Stimulated activated naive CD8-positive, alpha-beta T cell treated with anti-CD3 and anti-CD28 coated beads, Interleukin-15, Interleukin-2, amounts not matched to agents 100 ng/mL and 50 ng/mL, for 24 hours (primary cell): Measurements from ENCODE around the gene UNC93B1.

Source experiments
- H3K27ac Mint-ChIP-seq: one replicate; pipeline ENCODE4 v1.8.0; 2021; ENCODE audit warnings: mild to moderate bottlenecking, mixed read lengths
- H3K27me3 Mint-ChIP-seq: one replicate; pipeline ENCODE4 v1.8.0; 2021; ENCODE audit warnings: mixed read lengths
- H3K36me3 Mint-ChIP-seq: one replicate; pipeline ENCODE4 v1.8.0; 2021; ENCODE audit warnings: low read depth, mixed read lengths
- H3K4me1 Mint-ChIP-seq: one replicate; pipeline ENCODE4 v1.8.0; 2021; ENCODE audit warnings: low read depth, mixed read lengths
- H3K4me3 Mint-ChIP-seq: one replicate; pipeline ENCODE4 v1.8.0; 2021; ENCODE audit warnings: mild to moderate bottlenecking, mixed read lengths
- H3K9me3 Mint-ChIP-seq: one replicate; pipeline ENCODE4 v1.8.0; 2021; ENCODE audit warnings: mixed read lengths

Gene UNC93B1

GRCh38 chr11:68018730-68019190 lies 14.9 kb upstream of the UNC93B1 start:
- Mint-ChIP-seq H3K36me3 (no peaks in the 10 kb centered on the region), H3K27me3 (no peaks in the 10 kb centered on the region), H3K27ac (no peak overlapping the region), H3K9me3 (no peaks in the 10 kb centered on the region), H3K4me3 (no peak overlapping the region), H3K4me1 (no peaks in the 10 kb centered on the region)

DNA sequence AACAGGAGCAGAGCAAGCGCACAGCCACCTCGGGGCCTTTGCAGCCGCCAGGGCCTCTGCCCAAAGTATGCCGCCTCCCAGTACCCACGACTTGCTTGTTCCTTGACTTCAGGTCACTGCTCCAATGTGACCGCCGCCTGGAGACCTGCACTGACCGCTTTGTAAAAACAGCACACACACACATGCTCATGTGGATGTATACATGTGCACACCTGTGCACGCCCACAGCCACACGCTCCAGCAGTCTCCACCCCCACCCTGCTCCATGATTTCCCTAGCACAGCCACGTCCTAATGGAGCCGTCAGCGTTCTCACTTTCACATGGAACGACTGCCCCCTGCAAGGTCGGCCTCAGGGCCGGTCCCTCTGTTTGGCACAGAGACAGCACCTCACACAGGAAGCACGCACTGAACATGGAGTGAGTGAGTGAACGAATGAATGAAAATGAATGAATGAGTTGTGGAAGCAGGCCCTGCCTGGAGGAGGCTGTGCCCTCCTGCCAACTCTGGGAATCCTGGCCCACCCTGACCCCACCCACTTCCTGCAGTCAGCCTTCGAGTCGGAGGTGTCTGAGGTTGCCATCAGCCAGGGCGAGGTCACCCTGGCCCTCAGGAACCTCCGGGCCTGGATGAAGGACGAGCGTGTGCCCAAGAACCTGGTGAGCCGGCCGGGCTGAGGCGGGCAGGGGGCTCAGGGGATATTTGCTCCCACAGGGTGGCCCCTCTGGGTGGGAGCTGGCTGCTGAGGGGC lies 14.3 kb upstream of the UNC93B1 start:
- Mint-ChIP-seq H3K36me3 (no peaks in the 10 kb centered on the region), H3K4me1 (no peaks in the 10 kb centered on the region), H3K27ac (no peak overlapping the region), H3K4me3 (no peak overlapping the region), H3K27me3 (no peaks in the 10 kb centered on the region), H3K9me3 (no peaks in the 10 kb centered on the region)

GRCh38 chr11:68016904-68017817 lies 13.3 kb upstream of the UNC93B1 start:
- Mint-ChIP-seq H3K4me1 (no peaks in the 10 kb centered on the region), H3K36me3 (no peaks in the 10 kb centered on the region), H3K9me3 (no peaks in the 10 kb centered on the region), H3K27me3 (no peaks in the 10 kb centered on the region), H3K27ac (no peak overlapping the region), H3K4me3 (no peak overlapping the region)

GRCh38 chr11:68016161-68016903 lies 12.4 kb upstream of the UNC93B1 start:
- Mint-ChIP-seq H3K4me1 (no peaks in the 10 kb centered on the region), H3K27me3 (no peaks in the 10 kb centered on the region), H3K4me3 (no peak overlapping the region), H3K36me3 (no peaks in the 10 kb centered on the region), H3K27ac (no peak overlapping the region), H3K9me3 (no peaks in the 10 kb centered on the region)

GRCh38 chr11:68015467-68015866 lies 11.6 kb upstream of the UNC93B1 start:
- Mint-ChIP-seq H3K4me1 (no peaks in the 10 kb centered on the region), H3K27me3 (no peaks in the 10 kb centered on the region), H3K36me3 (no peaks in the 10 kb centered on the region), H3K4me3 (no peak overlapping the region), H3K27ac (no peak overlapping the region), H3K9me3 (no peaks in the 10 kb centered on the region)

- Mint-ChIP-seq H3K4me1 (peaks cover 2% of the 10 kb centered on the region), H3K27ac (no peak overlapping the region), H3K36me3 (no peaks in the 10 kb centered on the region), H3K9me3 (no peaks in the 10 kb centered on the region), H3K4me3 (no peak overlapping the region), H3K27me3 (no peaks in the 10 kb centered on the region)
These were observed 11.1 kb upstream of the UNC93B1 start for GRCh38 chr11:68014947-68015447.

DNA sequence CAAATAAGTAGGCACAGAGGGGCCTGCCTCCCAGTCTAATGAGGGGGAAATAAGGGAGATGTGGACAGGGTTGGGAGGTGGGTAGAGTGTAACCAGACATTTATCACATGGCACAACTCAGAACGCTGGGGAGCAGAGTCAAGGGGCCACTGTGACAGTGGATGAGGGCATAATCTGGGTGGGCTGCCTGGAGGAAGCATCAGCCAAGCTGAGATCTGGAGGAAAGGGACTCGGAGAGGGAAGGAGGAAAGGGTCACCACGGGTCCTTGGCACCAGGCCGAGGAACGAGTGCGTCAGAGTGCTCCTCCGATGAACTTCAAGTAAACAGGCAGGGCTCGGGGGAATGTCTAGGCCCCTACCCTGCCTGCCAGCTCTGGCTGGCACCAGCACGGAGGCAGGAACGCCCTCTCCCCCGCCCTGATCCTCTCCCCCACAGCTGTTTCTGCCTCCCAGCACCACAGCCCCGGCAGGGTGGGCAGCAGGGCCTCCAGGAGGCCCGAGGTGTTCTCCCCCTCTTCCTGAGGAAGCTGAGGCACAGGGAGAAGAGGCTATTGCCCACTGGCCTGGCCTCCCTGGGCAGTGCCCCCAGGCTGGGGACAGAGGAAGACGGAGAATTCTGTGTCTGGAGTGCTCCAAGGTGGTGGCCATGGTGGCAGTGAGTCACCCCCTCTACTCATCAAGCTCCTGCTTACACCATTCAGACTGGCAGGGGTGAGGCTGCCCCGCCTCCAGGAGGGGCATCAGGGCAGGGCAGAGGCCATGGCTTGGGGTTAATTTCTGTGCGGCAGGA lies 10.5 kb upstream of the UNC93B1 start:
- Mint-ChIP-seq H3K4me3 (no peak overlapping the region), H3K36me3 (no peaks in the 10 kb centered on the region), H3K9me3 (no peaks in the 10 kb centered on the region), H3K27ac (no peak overlapping the region), H3K4me1 (peaks cover 8% of the 10 kb centered on the region), H3K27me3 (no peaks in the 10 kb centered on the region)

DNA sequence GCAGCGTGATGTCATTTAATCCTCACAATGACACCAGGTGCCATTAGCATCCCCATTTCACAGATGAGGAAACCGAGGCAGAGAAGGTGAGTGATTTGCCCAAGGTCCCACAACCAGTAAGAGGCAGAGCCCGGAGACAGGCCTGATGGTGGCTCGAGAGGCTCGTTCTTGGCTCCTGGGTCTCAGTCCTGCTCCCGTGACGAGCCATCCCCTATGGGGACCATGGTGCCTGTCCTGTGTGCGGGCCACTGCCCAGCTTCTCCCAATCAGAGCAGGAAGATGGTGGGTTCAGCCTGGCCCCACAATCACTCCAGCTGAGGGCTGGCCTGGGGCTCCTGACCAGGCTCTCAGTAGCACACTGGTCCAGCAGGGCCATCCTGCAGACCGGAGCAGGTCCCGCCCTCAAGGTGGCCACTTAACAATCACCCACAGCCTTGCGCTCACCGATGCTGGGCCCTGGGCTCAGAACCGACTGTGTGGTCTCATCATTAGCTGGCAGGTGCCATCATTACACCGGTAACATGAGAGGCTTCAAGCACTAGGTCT lies 9.8 kb upstream of the UNC93B1 start:
- Mint-ChIP-seq H3K27ac (no peak overlapping the region), H3K36me3 (no peaks in the 10 kb centered on the region), H3K9me3 (no peaks in the 10 kb centered on the region), H3K27me3 (no peaks in the 10 kb centered on the region), H3K4me1 (peaks cover 15% of the 10 kb centered on the region), H3K4me3 (no peak overlapping the region)

DNA sequence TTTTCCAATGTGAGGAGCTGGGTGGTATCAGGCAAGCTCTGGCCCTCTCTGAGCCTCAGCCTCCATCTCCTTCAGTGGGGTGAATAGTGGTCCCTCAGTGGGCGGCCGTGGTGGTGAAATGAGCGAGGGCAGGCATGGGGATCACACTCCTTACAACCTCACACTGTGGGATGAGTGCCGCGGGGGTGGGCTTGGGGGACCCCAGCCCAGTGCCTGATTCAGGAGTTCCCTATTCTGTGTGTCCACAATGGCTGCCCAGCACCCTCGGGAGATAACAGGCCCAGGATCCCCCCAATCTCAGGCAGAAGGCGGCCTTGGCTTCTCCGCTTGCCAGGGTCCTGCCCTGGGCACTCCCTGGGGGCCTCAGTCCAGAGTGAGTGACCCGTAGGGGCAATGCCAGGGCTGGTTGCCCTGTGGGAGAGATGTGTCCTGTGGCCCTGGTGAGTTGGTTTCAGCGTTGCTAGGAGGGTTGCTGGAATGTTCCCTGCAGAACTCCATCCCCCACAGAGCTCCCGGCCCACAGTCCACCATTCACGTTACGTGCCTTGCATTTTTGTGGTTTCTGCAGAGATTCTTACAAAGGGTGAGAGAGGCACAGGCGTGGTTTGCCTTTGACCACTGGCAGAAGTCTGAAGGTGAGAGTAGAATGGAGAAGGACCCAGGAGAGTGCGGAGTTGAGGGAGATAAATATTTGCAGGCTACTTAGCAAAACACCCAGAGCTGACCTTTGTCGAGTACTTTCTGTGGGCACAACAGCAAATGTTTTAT lies 9.1 kb upstream of the UNC93B1 start:
- no peak overlapping the region for H3K27ac Mint-ChIP-seq
- no peaks in the 10 kb centered on the region for H3K36me3 Mint-ChIP-seq
- H3K9me3 Mint-ChIP-seq = no peaks in the 10 kb centered on the region
- no peaks in the 10 kb centered on the region for H3K27me3 Mint-ChIP-seq
- H3K4me1 Mint-ChIP-seq = peaks cover 16% of the 10 kb centered on the region
- H3K4me3 Mint-ChIP-seq = no peak overlapping the region

- no peak overlapping the region for H3K4me3 Mint-ChIP-seq
- H3K27ac Mint-ChIP-seq = no peak overlapping the region
- no peaks in the 10 kb centered on the region for H3K27me3 Mint-ChIP-seq
- H3K4me1 Mint-ChIP-seq = peaks cover 16% of the 10 kb centered on the region
- H3K9me3 Mint-ChIP-seq = no peaks in the 10 kb centered on the region
- no peaks in the 10 kb centered on the region for H3K36me3 Mint-ChIP-seq
These were observed 8.3 kb upstream of the UNC93B1 start for GRCh38 chr11:68012044-68012842.

DNA sequence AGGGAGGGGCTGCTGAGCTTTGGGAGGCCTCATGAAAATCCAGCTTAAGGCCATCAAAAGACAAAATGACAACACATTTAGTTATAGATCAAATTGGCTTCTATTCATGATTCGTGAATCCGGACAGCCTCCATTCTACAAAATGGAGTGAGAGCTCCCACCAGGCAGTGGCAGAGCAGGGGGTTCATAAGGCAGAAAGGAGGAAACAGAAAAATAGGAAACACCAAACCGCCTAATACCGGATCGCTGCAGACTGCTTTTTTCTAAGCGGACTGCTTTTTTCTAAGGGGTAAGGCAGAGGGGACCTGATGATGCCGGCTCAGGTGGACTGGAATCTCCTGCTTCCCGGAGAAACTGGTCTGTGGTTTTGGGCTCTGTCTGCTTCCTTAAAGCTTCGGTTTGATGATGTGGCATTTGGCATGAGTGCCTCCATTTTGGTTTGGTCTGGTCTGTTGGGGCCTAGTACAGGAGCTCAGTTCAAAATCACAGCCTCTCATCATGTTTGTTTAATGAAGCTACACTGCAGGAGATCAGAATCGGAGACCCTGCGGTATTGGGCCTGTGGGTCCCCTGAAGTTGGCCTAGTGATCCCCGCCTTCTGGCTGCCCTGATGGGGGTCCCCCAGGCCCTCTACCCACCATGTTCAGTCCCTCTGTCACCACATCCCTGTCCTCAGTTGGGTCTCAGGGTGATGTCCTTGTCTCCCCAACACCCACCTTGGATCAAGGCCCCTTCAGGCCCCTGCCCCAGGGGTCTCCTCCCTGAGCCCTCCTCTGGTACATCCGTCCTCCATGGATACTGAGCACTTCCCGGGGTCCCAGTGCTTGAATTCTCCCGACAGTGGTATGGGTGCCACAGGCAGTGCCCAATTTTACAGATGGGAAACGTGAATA lies 7.4 kb upstream of the UNC93B1 start:
- Mint-ChIP-seq H3K27ac (no peak overlapping the region), H3K4me3 (no peak overlapping the region), H3K9me3 (no peaks in the 10 kb centered on the region), H3K36me3 (no peaks in the 10 kb centered on the region), H3K27me3 (no peaks in the 10 kb centered on the region), H3K4me1 (peaks cover 16% of the 10 kb centered on the region)
